Frontal cortex (tissue), 4 donors: ENCODE results near the gene MYO1D. TPM values are rescaled to one million over a fixed set of nuclear protein-coding genes. Genes with fewer than 3 reads are reported as not detected.
A peak's percentile ranks its signal among the peaks of the same experiment; 100 is the strongest.
"Not testable (repeated sequence)": the region's sequence is repeated elsewhere in the genome, so short reads cannot be mapped to it uniquely, and the experiment has no call there.

Experiments
- DNase-seq, 2 donors: peaks; one replicate each; pipeline ENCODE4 v3.0.0; 2012; ENCODE audit warnings: low spot score in 2 of 2
- FAIRE-seq: peaks from 2 replicates; lab custom pipeline; 2012; peaks lifted over from hg19 to GRCh38; lab: Jason Lieb, UNC
- total RNA-seq: library from RNA; depleted of rRNA; stranded (reverse); fragments of >200 nt; gene quantifications from one replicate; pipeline ENCODE4 v1.2.3, GENCODE V29; 2014
- donor health status: control.
- donor health status: control.
- donor health status: control.

Gene MYO1D
- total RNA-seq, 1 donor from 2014 or later: 52.6 TPM

DNA sequence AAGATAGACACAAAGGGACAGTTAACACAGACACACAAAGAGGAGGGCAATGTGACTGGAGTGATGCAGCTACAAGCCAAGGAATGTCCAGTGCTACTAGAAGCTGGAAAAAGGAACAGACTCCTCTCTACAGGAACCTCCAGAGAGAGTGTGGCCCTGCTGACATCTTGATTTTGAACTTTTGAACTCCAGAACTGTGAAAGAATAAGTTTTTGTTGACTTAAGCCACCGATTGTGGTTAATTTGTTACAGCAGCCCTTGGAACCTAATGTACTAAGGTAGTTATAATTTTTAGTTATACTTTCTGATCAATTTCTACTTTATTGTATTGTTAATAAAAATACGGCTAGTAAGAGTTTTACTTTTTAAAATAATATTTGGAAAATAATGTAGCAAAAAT is 129.1 kb downstream of the MYO1D start:
- DNase-seq (no peak), FAIRE-seq (no peak)

DNA sequence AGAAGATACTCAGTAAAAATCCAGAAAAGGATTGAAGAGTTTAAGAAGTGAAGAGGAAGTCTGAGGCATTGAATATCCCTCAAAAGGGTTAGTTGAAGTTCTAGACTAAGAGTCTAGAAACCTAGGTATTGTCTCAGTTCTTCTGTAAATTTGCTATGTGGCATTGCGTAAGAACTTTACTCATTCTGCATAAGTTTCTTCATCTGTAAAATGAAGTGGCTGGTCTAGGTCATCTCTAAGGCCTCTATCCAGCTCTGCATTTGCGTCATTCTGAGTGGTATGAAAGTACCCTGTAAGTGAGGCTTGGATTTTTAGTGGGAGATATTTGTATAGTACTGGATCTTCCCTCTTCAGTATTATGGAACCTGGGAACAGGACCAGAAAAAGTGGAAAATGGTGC is 130.2 kb downstream of the MYO1D start:
- DNase-seq (no peak), FAIRE-seq (no peak)

DNA sequence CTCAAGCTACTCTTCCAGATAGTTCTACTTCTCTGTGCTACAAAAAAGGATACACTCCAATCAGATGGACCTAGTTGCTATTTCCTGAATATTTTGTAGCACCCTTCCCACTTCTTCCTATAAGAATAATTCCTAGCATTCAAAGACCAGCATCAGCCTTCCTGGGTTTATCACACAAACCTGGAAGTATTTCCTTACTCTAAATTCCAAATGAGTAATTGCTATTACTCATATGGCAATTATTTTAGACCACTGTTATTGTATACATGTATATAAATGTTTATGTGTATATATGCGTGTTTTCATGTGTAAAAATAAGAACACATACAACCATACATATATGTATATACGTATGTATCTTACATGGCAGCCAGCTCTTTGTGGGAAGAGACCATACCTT is 130.6 kb downstream of the MYO1D start:
- FAIRE-seq (no peak), DNase-seq (no peak)

DNA sequence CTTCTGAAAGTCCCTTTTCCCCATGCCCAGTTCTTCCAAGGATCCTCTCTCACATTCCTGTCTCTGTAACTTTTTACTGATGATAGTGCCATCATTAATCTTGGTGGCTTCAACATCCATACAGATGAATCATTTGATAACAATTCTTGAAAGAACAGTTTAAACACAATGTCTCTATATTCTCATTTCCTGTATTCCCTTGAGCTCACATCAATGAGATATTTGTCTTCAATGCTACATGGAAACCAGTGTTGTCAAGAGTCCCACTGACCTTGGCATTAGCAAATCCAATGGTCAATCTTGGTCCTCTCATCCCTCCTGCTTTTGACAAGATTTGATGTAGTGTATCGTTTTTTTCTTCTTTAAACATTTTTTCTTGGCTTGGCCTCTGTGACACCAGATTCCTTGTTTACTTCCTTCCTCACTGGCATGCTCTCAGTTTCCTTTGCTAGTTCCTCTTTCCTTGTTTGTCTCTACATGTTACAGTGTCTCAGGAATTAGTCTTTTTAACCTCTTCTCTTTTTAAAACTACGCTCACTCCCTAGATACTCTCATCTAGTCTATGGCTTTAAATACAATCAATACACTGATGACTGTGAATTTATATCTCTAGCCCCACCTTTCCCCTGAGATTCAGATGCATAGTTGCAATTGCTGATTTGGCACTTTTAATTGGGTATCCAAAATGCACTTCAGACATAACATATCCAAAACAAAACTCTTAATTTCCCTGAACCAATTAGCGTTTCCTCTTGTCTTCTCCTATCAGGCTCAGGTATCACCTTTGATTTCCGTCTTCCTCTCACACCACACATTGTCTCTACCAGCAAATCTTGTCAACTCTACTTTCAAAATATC is 134.0 kb downstream of the MYO1D start:
- DNase-seq (no peak), FAIRE-seq (no peak)

DNA sequence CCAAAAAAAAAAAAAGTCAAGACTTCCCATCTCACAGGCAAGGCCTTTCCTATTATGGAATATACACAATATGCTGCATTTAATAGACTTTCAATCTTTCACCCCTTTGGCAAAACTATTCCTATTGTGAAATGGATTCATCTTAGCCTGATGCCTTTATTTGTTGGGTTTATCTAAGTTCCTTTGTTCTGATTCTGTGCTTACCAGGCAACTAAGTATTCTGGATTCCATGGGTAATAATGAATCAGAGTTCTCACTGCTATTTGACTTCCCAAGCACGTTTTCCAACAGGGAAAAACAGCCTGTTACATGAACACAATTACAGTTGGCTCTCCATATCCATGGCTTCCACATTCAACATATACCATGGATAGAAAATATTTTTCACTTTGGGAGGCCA is 135.5 kb downstream of the MYO1D start:
- no peak for FAIRE-seq
- DNase-seq: no peak

DNA sequence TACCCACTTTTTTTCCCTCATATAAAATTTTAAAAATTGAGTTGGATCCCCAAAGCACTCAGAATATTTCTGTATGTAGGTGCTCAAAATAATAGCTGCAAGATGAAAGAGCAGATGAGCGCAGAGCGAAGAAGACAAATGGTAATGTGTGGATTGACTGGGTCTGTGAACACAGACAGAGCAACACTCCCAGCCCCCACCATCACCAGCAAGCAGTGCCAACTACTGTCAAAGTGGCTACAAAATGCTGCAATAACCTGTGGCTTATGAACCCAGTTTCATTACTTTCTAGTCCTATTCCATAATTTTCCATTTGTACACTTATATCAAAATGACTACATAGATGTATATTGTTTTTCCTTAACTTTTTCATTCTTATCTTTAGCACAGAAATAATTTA is 137.2 kb downstream of the MYO1D start:
- no peak for DNase-seq
- no peak for FAIRE-seq

GRCh38 chr17:32739151-32739550 is 137.8 kb downstream of the MYO1D start:
- not testable (repeated sequence) for DNase-seq, FAIRE-seq

DNA sequence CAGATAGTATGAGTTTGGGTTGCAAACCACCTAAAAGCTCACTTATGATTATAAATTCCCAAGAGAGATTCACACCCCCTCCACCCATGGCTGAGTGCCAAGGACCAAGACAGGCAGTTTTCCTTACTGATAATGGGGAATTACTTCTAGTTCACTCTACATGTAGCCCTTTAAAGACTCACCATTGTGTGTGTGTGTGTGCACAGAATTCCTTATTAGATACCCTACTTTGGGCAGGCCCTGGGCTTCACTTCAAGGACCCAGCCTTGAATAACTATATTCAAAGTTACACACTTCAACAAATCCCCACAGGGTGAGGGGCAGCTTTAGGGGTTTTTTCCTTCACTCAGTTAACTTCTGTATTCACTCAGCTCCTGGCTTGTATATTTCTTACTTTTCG is 143.5 kb downstream of the MYO1D start:
- DNase-seq (no peak), FAIRE-seq (no peak)

GRCh38 chr17:32732900-32733299 is 144.0 kb downstream of the MYO1D start:
- DNase-seq: no peak

DNA sequence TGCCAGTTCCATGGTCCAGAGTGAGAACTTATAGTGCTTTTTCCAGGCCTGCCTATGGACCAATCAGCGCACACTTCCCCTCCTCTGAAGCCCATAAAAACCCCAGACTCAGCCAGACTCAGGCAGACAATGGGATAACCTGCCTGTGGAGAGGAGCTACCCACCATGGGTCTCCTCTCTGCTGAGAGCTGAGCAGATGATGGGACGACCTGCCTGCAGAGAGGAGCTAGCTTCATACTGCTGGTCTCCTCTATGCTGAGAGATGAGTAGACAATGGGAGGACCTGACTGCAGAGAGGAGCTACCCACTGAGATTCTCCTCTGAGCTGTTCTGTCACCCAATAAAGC is 144.7 kb downstream of the MYO1D start:
- FAIRE-seq (no peak), DNase-seq (no peak)

More at GRCh38 chr17:32732900-32733299, 144.0 kb downstream of the MYO1D start:
- FAIRE-seq: no peak

DNA sequence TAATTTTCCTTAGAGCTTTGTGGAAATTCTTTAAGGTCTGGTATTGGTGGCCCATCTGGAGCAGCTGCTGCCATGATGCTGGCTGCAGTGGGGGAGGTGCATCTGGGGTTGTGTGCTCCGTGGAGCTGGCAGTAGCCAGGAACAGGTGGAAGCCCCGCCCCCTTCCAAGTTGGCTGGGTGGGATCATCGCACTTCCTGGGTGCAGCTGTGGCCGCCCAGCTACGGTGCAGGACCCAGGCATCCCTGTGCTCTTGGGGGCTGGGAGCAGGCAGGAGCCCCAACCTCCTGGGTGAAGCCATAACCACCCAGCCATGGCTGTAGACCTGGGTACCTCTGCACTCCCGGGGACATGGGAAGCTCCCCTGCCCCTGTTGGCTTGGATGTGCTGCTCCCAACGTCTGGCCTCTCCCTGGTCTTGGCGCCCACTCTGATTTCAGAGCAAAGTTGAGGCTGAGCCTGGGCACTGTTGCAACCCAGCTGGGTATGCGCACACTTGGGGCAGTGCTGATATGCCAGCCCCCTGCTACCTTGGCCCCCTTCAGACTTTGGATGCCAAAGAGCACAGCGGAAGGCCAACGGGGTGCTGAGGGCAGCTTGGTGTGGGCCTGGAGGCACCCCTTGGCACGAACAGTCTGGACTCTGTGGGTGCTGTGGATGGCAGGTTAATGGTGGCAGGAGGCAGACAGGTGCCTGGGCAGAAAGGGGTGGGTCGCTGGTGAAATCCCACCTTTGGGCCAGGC is 145.2 kb downstream of the MYO1D start:
- DNase-seq (no peak), FAIRE-seq (no peak)

GRCh38 chr17:32727681-32728080 is 149.2 kb downstream of the MYO1D start:
- FAIRE-seq (no peak), DNase-seq (no peak)

- DNase-seq: no peak
- no peak for FAIRE-seq
These were observed 151.2 kb downstream of the MYO1D start for GRCh38 chr17:32725697-32726096.

DNA sequence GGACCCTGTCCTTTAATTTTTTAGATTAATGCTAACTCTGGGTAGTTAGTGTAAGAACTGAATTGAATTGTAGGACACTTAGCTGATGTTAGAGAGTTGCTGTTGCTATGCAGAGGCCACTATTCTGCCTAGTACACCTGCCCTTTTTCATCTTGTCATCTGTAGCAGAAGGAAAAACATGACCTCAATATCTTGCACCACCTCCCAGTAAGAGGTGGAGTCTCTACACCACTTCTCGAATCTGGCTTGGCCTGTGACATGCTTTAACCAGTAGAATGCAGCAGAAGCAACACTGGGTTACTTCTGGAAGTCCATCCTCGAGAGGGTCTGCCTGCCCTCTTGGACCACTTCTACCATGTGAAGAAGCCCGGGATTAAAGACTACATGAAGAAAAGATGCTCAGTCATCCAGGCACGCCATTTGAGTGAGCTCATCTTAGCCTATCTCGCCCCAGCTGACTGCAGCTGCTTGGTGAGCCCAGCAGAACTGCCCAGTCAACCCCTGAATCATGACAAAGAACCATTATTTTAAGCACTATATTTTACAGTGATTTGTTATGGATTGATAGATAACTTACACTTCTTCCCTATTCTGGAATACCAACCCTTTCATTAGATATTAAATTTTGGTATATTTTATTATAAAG is 153.5 kb downstream of the MYO1D start:
- FAIRE-seq: no peak

DNA sequence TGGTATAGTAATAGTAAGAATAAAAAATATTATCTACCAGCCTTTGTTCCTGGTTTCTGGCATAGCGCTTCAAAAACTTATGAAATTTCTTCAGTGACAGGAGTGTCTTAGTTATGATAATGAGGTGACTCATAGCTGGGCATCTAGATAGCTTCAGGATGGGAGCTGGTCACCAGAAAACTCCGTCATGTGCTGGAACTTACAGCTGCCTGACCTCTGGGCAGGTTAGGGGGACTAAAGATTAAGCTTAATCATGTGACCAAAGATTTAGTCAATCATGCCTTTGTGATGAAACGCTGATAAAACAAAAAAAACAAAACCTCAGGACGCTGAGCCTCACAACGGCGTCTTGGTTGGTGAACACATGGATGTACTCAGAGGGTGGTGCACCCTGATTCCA is 154.2 kb downstream of the MYO1D start:
- FAIRE-seq: no peak
- no peak for DNase-seq

More for the DNA sequence above, 153.5 kb downstream of the MYO1D start:
- DNase-seq: no peak

- FAIRE-seq (no peak), DNase-seq (no peak)
These were observed 156.3 kb downstream of the MYO1D start for GRCh38 chr17:32720671-32721070.

GRCh38 chr17:32719689-32720088 is 157.2 kb downstream of the MYO1D start:
- FAIRE-seq (peak; percentile 65), DNase-seq (no peak)

GRCh38 chr17:32714922-32715321 is 162.0 kb downstream of the MYO1D start:
- not testable (repeated sequence) for DNase-seq, FAIRE-seq

GRCh38 chr17:32714206-32714605 is 162.7 kb downstream of the MYO1D start:
- not testable (repeated sequence) for DNase-seq, FAIRE-seq

DNA sequence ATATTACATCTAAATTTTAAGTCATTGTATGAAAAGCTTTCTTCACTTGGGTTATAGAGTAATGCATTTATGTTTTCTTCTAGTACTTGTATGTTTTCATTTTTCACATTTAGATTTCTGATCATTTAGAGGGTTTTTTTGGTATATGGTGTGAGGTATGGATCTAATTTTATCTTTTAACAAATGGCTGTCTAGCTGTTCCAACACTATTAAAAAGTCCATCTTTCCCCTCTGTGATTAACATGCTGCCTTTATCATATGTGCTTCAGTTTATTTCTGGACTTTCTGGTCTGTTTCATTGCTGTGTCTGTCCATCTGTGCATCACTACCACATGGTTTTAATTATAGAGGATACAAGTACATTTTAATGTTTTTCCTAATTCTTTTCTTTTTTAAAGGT is 163.8 kb downstream of the MYO1D start:
- no peak for DNase-seq
- no peak for FAIRE-seq

GRCh38 chr17:32709562-32709961 is 167.4 kb downstream of the MYO1D start:
- FAIRE-seq (no peak), DNase-seq (no peak)
